H9 (cell line): ENCODE results near the gene ERF. TPM values are rescaled to one million over a fixed set of nuclear protein-coding genes. Genes with fewer than 3 reads are reported as not detected.

Experiments
- DNase-seq: peaks from one replicate; pipeline ENCODE4 v3.0.0-alpha.2; 2017
- H2AFZ ChIP-seq: one replicate; pipeline ENCODE4 v1.6.1; 2013; ENCODE audit warnings: mild to moderate bottlenecking, low read length, control low read depth, moderate library complexity
- H2AK5ac ChIP-seq: 2 replicates; pipeline ENCODE4 v1.6.1; 2013; ENCODE audit warnings: low read length, control low read depth, mixed read lengths; ENCODE audit not compliant: insufficient read length
- H2BK120ac ChIP-seq: one replicate; pipeline ENCODE4 v1.6.1; 2013; ENCODE audit warnings: low read depth, mild to moderate bottlenecking, low read length, control low read depth, inconsistent platforms; ENCODE audit not compliant: poor library complexity, severe bottlenecking
- H2BK12ac ChIP-seq: 2 replicates; pipeline ENCODE4 v1.6.1; 2013; ENCODE audit warnings: low read length, control low read depth, mixed read lengths, low read depth; ENCODE audit not compliant: insufficient read length
- H2BK15ac ChIP-seq: 2 replicates; pipeline ENCODE4 v1.6.1; 2013; ENCODE audit warnings: low read depth, low read length, control low read depth
- H2BK20ac ChIP-seq: one replicate; pipeline ENCODE4 v1.6.1; 2013; ENCODE audit warnings: low read depth, mild to moderate bottlenecking, low read length, control low read depth, inconsistent platforms; ENCODE audit not compliant: poor library complexity, severe bottlenecking
- H2BK5ac ChIP-seq: 2 replicates; pipeline ENCODE4 v1.6.1; 2013; ENCODE audit warnings: low read length, control low read depth, mixed read lengths; ENCODE audit not compliant: insufficient read length
- H3K14ac ChIP-seq: 2 replicates; pipeline ENCODE4 v1.6.1; 2013; ENCODE audit warnings: low read length, control low read depth; ENCODE audit not compliant: insufficient read depth
- H3K18ac ChIP-seq: 2 replicates; pipeline ENCODE4 v1.6.1; 2013; ENCODE audit warnings: low read depth, mild to moderate bottlenecking, mixed read lengths, low read length, control low read depth; ENCODE audit not compliant: insufficient read length
- H3K23ac ChIP-seq: 2 replicates; pipeline ENCODE4 v1.6.1; 2013; ENCODE audit warnings: low read length, control low read depth, mixed read lengths, low read depth; ENCODE audit not compliant: insufficient read length
- H3K23me2 ChIP-seq: 2 replicates; pipeline ENCODE4 v1.6.1; 2013; ENCODE audit warnings: low read depth, mild to moderate bottlenecking, mixed read lengths, low read length, control low read depth; ENCODE audit not compliant: insufficient read length, poor library complexity, severe bottlenecking
- H3K27ac ChIP-seq: 2 replicates; pipeline ENCODE4 v1.5.1; 2013; ENCODE audit warnings: low read length, control low read depth, mixed read lengths, low read depth; ENCODE audit not compliant: insufficient read length
- H3K27me3 ChIP-seq: 2 replicates; pipeline ENCODE4 v1.6.1; 2013; ENCODE audit warnings: low read length, control low read depth, inconsistent platforms; ENCODE audit not compliant: insufficient read depth
- H3K4ac ChIP-seq: 2 replicates; pipeline ENCODE4 v1.6.1; 2013; ENCODE audit warnings: low read depth, mild to moderate bottlenecking, control low read depth, inconsistent platforms, low read length, moderate library complexity
- H3K4me1 ChIP-seq: 2 replicates; pipeline ENCODE4 v1.6.1; 2013; ENCODE audit warnings: low read length, control low read depth, inconsistent platforms; ENCODE audit not compliant: insufficient read depth
- H3K4me2 ChIP-seq: 2 replicates; pipeline ENCODE4 v1.6.1; 2013; ENCODE audit warnings: low read length, control low read depth, mixed read lengths; ENCODE audit not compliant: insufficient read length, insufficient read depth
- H3K56ac ChIP-seq: 2 replicates; pipeline ENCODE4 v1.6.1; 2013; ENCODE audit warnings: low read depth, mild to moderate bottlenecking, mixed read lengths, low read length, control low read depth; ENCODE audit not compliant: insufficient read length
- H3K79me1 ChIP-seq: 2 replicates; pipeline ENCODE4 v1.6.1; 2013; ENCODE audit warnings: low read depth, mild to moderate bottlenecking, moderate library complexity, low read length, control low read depth, inconsistent platforms; ENCODE audit not compliant: insufficient read depth, poor library complexity, severe bottlenecking
- H3K79me2 ChIP-seq: 2 replicates; pipeline ENCODE4 v1.6.1; 2013; ENCODE audit warnings: low read length, control low read depth, inconsistent platforms; ENCODE audit not compliant: insufficient read depth
- H3K9ac ChIP-seq: 2 replicates; pipeline ENCODE4 v1.6.1; 2013; ENCODE audit warnings: low read length, control low read depth, mixed read lengths; ENCODE audit not compliant: insufficient read length; ENCODE audit errors: extremely low read depth
- H3K9me3 ChIP-seq: one replicate; pipeline ENCODE4 v1.6.1; 2013; ENCODE audit warnings: low read depth, low read length, inconsistent platforms; ENCODE audit not compliant: control insufficient read depth
- H3T11ph ChIP-seq: one replicate; pipeline ENCODE4 v1.6.1; 2013; ENCODE audit warnings: mild to moderate bottlenecking, low read length, control low read depth, inconsistent platforms
- H4K20me1 ChIP-seq: one replicate; pipeline ENCODE4 v1.6.1; 2013; ENCODE audit not compliant: control insufficient read depth, insufficient read length, insufficient read depth
- H4K5ac ChIP-seq: 2 replicates; pipeline ENCODE4 v1.6.1; 2013; ENCODE audit warnings: low read depth, mild to moderate bottlenecking, mixed read lengths, low read length, control low read depth; ENCODE audit not compliant: insufficient read length
- H4K8ac ChIP-seq: replicated peaks from 2 replicates; pipeline ENCODE4 v1.6.1; 2013; ENCODE audit warnings: low read length, control low read depth, mixed read lengths, low read depth; ENCODE audit not compliant: insufficient read length
- H4K91ac ChIP-seq: 2 replicates; pipeline ENCODE4 v1.6.1; 2013; ENCODE audit warnings: low read depth, mild to moderate bottlenecking, moderate library complexity, mixed read lengths, low read length, control low read depth; ENCODE audit not compliant: insufficient read length
- H3K27ac Mint-ChIP-seq, 3 experiments: 2 replicates in 2 of 3; 3 replicates in 1 of 3; pipeline ENCODE4 v1.8.0; 2020 to 2021; ENCODE audit warnings: mixed read lengths in 3 of 3, mild to moderate bottlenecking in 1 of 3, moderate library complexity in 1 of 3
- H3K27me3 Mint-ChIP-seq: 2 replicates; pipeline ENCODE4 v1.8.0; 2021; ENCODE audit warnings: low read depth, mild to moderate bottlenecking, moderate library complexity, mixed read lengths
- H3K36me3 Mint-ChIP-seq, 3 experiments: 2 replicates in 2 of 3; 3 replicates in 1 of 3; pipeline ENCODE4 v1.8.0; 2020 to 2021; ENCODE audit warnings: low read depth in 3 of 3, mixed read lengths in 3 of 3; ENCODE audit not compliant: insufficient read depth in 1 of 3
- H3K4me1 Mint-ChIP-seq, 2 experiments: 2 replicates each; pipeline ENCODE4 v1.8.0; 2020; ENCODE audit warnings: mixed read lengths in 2 of 2
- H3K4me3 Mint-ChIP-seq, 2 experiments: 2 replicates in 1 of 2; 3 replicates in 1 of 2; pipeline ENCODE4 v1.8.0; 2020 to 2021; ENCODE audit warnings: mild to moderate bottlenecking in 2 of 2, mixed read lengths in 2 of 2, moderate library complexity in 1 of 2
- H3K9me3 Mint-ChIP-seq, 2 experiments: 2 replicates in 1 of 2; 3 replicates in 1 of 2; pipeline ENCODE4 v1.8.0; 2020; ENCODE audit warnings: mild to moderate bottlenecking in 2 of 2, mixed read lengths in 2 of 2, moderate library complexity in 1 of 2
- CTCF ChIP-seq: fragments of 200-600 bp; sonication (generic); conservative IDR thresholded peaks from 3 replicates; pipeline ENCODE4 v1.8.0; 2021; ENCODE audit warnings: antibody characterized with exemption, mild to moderate bottlenecking
- WGBS: extraction: QIAGEN DNeasy Blood & Tissue Kit; methylation state at CpG from one replicate; pipeline ENCODE4 v1.1.7; 2013; ENCODE audit warnings: missing lambda C conversion rate, low lambda C conversion rate, mixed read lengths; ENCODE audit not compliant: insufficient read length; ENCODE audit errors: extremely low coverage; 5-methylcytosine and 5-hydroxymethylcytosine counted together
- total RNA-seq: library from RNA; stranded (reverse); gene quantifications from 2 replicates; pipeline ENCODE4 v1.2.1, GENCODE V29; 2021

The ERF gene
- total RNA-seq, 1 experiment from 2014 or later: 126 TPM

- no peak overlapping the region for H4K8ac ChIP-seq
- no peak overlapping the region for H3K27ac ChIP-seq
- H2BK5ac ChIP-seq: no peak overlapping the region
- no peak overlapping the region for H3K9ac ChIP-seq
- H3K14ac ChIP-seq: no peak overlapping the region
- no peaks in the 10 kb centered on the region for H3K27me3 ChIP-seq
- H3K27ac Mint-ChIP-seq: peak overlapping the region in 1 of 3 experiments; percentile 40; a peak in 2 of 7 replicates
- no peak overlapping the region for H3T11ph ChIP-seq
- H3K56ac ChIP-seq: no peak overlapping the region
- no peaks in the 10 kb centered on the region for H4K20me1 ChIP-seq
- H3K4me1 Mint-ChIP-seq: peaks cover 15 to 18% of the 10 kb centered on the region in 2 experiments
- H3K4me2 ChIP-seq: no peak overlapping the region
- no peak for TF ChIP-seq CTCF
- H3K27me3 Mint-ChIP-seq: no peaks in the 10 kb centered on the region
- peaks cover 4 to 23% (median 16%) of the 10 kb centered on the region in 3 experiments; a peak in 6 of 7 replicates for H3K36me3 Mint-ChIP-seq
- no peak overlapping the region for H2BK12ac ChIP-seq
- no peak overlapping the region for H4K5ac ChIP-seq
- H3K79me2 ChIP-seq: no peaks in the 10 kb centered on the region
- H4K91ac ChIP-seq: no peak overlapping the region
- WGBS: no CpG with 5 or more reads among the region's 3 CpGs
- no peak overlapping the region for H3K4me3 Mint-ChIP-seq
- H3K18ac ChIP-seq: no peak overlapping the region
- no peaks in the 10 kb centered on the region for H3K9me3 ChIP-seq
- no peak overlapping the region for H3K4ac ChIP-seq
- peaks cover 4% of the 10 kb centered on the region for H3K23me2 ChIP-seq
- H2BK15ac ChIP-seq: no peak overlapping the region
- H2BK20ac ChIP-seq: no peak overlapping the region
- no peaks in the 10 kb centered on the region for H3K79me1 ChIP-seq
- H3K4me1 ChIP-seq: no peaks in the 10 kb centered on the region
- no peak for DNase-seq
- no peak overlapping the region for H2AFZ ChIP-seq
- H3K9me3 Mint-ChIP-seq: no peaks in the 10 kb centered on the region; a peak in 2 of 5 replicates
- H3K23ac ChIP-seq: no peak overlapping the region
- no peak overlapping the region for H2AK5ac ChIP-seq
- H2BK120ac ChIP-seq: no peak overlapping the region
Observed at GRCh38 chr19:42276284-42276683, 21.4 kb upstream of the ERF start.
